Mucosa of gallbladder (tissue), 1 donor: ENCODE results near the gene VAV2. TPM values are rescaled to one million over a fixed set of nuclear protein-coding genes. Genes with fewer than 3 reads are reported as not detected.
A peak's percentile ranks its signal among the peaks of the same experiment; 100 is the strongest.
"Not testable (repeated sequence)": the region's sequence is repeated elsewhere in the genome, so short reads cannot be mapped to it uniquely, and the experiment has no call there.

Source experiments
- DNase-seq: peaks from one replicate; pipeline ENCODE4 v3.0.0-alpha.2; 2020; ENCODE audit warnings: low spot score
- total RNA-seq: library from RNA; stranded (reverse); gene quantifications from one replicate; pipeline ENCODE4 v1.2.1, GENCODE V29; 2021
- donor health status: DM: no; HTN: no; CAD: no.

The VAV2 gene
- total RNA-seq, 1 donor from 2014 or later = 64.4 TPM

- DNase-seq = no peak
Measured at GRCh38 chr9:133938086-133938485, 54.0 kb downstream of the VAV2 start.

- DNase-seq = no peak
Measured at GRCh38 chr9:133937120-133937519, 55.0 kb downstream of the VAV2 start.

- DNase-seq = peak; percentile 63
Measured at GRCh38 chr9:133935328-133936005, 56.7 kb downstream of the VAV2 start.

- no peak for DNase-seq
Measured at GRCh38 chr9:133934482-133935232, 57.5 kb downstream of the VAV2 start.

GRCh38 chr9:133933426-133934026, 58.6 kb downstream of the VAV2 start:
- no peak for DNase-seq

GRCh38 chr9:133932633-133933032, 59.5 kb downstream of the VAV2 start:
- DNase-seq = no peak

GRCh38 chr9:133932181-133932580, 59.9 kb downstream of the VAV2 start:
- no peak for DNase-seq

- no peak for DNase-seq
Measured at GRCh38 chr9:133930682-133931485, 61.2 kb downstream of the VAV2 start.

- DNase-seq = no peak
Measured at GRCh38 chr9:133930046-133930681, 62.0 kb downstream of the VAV2 start.

GRCh38 chr9:133929599-133929998, 62.5 kb downstream of the VAV2 start:
- DNase-seq = no peak

- DNase-seq = peak; percentile 70
Measured at GRCh38 chr9:133928248-133928764, 63.8 kb downstream of the VAV2 start.

GRCh38 chr9:133927041-133927440, 65.1 kb downstream of the VAV2 start:
- DNase-seq = no peak

GRCh38 chr9:133926165-133926856, 65.8 kb downstream of the VAV2 start:
- DNase-seq = no peak

- DNase-seq = no peak
Measured at GRCh38 chr9:133924453-133924852, 67.7 kb downstream of the VAV2 start.

GRCh38 chr9:133923608-133924007, 68.5 kb downstream of the VAV2 start:
- not testable (repeated sequence) for DNase-seq

- DNase-seq = no peak
Measured at GRCh38 chr9:133921866-133922265, 70.3 kb downstream of the VAV2 start.

- DNase-seq = no peak
Measured at GRCh38 chr9:133920471-133920870, 71.7 kb downstream of the VAV2 start.

GRCh38 chr9:133919253-133920115, 72.6 kb downstream of the VAV2 start:
- DNase-seq = no peak

GRCh38 chr9:133918111-133918813, 73.9 kb downstream of the VAV2 start:
- DNase-seq = no peak
